ENCODE data around the gene HAS3.

DNA sequence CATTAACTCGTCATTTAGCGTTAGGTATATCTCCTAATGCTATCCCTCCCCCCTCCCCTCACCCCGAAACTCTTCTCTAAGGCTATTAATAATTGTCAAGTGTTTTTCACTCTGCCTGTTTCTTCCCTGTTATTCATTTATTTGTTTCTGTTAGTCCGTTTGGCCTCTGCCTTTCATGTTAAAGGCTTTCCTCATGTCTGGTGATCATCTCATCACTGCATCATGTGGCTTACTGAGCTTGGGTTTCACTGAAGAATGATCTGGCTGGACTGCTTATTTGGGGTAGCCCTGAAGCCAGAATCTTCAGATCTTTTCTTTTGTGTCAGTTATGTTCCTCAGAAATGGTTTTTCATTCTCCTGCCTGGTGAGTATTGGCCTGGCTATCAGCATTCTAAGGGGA is 36.5 kb downstream of the HAS3 start:
- TF ChIP-seq, protein P1, sequence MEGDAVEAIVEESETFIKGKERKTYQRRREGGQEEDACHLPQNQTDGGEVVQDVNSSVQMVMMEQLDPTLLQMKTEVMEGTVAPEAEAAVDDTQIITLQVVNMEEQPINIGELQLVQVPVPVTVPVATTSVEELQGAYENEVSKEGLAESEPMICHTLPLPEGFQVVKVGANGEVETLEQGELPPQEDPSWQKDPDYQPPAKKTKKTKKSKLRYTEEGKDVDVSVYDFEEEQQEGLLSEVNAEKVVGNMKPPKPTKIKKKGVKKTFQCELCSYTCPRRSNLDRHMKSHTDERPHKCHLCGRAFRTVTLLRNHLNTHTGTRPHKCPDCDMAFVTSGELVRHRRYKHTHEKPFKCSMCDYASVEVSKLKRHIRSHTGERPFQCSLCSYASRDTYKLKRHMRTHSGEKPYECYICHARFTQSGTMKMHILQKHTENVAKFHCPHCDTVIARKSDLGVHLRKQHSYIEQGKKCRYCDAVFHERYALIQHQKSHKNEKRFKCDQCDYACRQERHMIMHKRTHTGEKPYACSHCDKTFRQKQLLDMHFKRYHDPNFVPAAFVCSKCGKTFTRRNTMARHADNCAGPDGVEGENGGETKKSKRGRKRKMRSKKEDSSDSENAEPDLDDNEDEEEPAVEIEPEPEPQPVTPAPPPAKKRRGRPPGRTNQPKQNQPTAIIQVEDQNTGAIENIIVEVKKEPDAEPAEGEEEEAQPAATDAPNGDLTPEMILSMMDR (conservative IDR thresholded peaks at IDR 0.05; ENCODE audit: low read length), result no peak
- TF ChIP-seq EZH2phosphoT487 (IDR thresholded peaks at IDR 0.05; ENCODE audit: borderline replicate concordance), result no peak
